ENCODE results near the gene AK6.
"Not testable (repeated sequence)": the region's sequence is repeated elsewhere in the genome, so short reads cannot be mapped to it uniquely, and the experiment has no call there.

AK6 gene

DNA sequence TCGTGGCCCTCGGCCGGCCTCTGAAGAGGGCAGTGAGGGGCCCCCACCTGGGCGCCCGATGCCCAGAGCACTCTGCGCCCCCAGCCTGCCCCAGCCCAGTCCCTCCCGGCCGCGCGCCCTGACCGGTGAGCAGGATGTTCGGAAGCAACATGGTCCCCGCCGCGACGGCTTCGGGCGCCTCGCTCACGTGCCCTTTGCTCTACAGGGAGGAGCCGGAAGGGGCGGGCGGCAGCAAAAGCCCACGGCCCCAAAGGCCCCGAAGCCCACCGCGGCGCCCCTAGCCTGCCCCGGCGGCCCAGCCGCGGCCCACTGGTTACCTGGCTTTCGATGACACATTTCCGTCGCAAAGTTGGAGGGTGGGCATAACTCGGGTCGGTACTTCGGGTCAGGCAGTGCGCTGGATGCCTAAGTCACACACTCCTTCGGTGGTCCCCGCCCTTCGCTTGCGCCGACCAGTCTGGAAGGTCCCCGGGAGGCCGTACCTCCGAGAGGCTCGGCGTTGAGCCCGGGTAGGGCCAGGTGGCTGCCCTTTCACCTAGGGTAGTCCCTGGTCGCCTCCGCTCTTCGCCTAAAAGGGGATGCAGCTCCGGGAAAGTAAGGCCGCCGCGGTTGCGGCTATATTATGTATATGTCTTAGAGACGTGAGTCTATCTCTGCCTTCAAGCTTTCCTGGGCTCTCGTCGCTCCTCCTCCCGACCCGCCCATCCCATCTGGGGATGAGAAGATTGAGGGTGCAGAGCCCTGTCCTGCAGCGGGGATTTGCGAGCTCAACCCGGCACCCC lies at the start of gene AK6, which contains the start of the genes RAD17 and TAF9:
Gene AK6 (minus strand): TSS at position 181 of the 782 bp plus-strand sequence. CDS start 30 bp downstream, at position 151.
Gene RAD17 (plus strand): TSS at position 479 of the 782 bp plus-strand sequence. CDS start 2,391 bp downstream, outside the sequence.
Gene TAF9 (minus strand): TSS at position 181 of the 782 bp plus-strand sequence. CDS start 3,783 bp downstream, outside the sequence.
- peak; percentile 92 for DNase-seq

- DNase-seq: no peak
These were observed 49.2 kb upstream of the AK6 start for GRCh38 chr5:69418554-69418953.

DNA sequence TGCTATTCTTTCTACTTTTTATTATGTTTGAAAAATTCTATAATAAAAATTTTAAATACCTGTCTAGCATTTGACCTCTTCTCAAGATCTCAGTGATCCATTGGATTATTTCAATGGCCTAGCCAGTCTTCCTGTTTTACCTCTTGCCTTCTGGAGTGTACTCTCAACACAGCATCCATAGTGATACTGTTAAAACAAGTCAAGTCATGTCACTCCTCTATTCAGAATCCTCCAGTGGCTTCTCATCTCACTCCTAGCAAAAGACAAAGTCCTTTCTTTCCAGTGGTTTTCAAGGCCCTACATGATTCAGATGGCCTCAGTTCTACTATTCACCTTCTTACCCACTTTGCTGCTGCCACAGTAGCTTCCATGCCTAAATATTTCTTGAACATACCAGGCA lies 47.4 kb upstream of the AK6 start:
- no peak for DNase-seq

DNA sequence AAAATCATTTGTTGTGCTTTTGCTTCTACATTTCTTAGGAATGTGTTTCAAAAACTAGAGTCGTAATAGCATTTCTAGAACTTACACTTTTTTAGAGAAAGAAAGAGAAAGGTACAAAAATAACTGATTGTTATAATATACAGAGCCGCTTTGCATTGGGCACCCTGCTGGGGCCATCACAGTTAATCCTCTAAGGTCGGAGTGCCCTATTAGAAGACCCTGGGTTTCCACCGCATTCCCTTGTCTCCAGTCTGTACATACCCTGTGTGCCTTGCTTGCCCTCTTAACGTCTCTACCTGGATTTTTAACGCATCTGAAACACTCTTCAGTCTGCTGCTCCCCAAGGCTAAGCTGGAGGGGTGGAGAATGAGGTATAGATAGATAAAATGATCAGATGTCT lies 46.9 kb upstream of the AK6 start:
- no peak for DNase-seq

DNA sequence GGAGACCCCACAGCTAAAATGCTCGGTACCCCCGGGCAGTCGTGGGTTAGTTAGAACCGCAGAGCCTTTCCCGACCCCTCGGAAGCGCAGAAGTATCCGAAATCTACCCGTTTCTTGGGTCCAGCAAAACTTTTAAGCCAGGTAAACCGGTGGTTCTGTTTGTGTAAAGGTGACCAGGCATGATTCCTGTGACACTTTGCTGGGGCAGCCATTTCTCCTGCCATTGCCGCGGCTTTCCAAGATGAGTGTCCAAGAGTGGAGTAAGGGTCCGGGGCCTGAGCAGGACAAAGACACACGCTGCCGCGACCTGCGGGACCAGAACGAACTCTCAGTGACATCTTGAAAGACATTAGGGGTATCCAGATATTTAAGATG lies 46.3 kb upstream of the AK6 start:
- no peak for DNase-seq

DNA sequence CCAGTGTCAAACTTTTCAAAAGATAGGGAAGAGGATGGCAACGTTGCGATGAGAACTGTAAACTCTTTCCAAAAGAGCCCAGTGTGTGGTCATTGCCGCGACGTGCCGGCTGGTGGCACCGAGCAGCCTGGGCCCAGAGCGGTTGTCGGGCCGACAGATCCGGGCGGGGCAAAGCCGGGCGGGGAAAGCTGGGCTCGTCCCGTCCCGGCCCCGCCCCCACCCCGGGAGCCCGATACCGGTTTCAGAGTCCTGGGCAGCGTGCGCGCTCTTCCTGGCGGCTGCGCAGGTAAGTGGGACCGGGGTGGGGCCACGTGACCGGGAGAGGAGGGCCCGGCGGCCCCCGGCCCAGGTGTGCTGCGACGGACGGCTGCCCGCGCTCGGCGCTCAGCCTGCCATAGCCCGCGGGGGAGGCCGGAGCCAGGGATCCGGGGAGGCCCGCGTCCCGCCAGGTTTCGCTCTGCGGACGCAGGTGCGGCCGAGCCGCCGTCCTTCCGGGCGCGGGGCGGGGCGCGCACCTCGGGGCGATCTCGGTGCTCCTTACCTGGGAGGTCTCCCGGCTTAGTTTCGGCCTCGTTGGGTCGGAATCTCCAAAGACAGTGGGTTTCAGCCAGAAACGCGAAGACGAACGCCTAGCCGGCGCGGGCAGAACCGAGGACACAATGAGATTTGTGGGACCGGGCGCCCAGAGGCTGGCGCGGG lies 45.7 kb upstream of the AK6 start, which contains the start of gene MARVELD2:
Gene MARVELD2 (plus strand): TSS at position 232 of the 699 bp plus-strand sequence. CDS start 4,270 bp downstream, outside the sequence.
- peak; percentile 17 for DNase-seq

- DNase-seq: no peak
These were observed 35.5 kb upstream of the AK6 start for GRCh38 chr5:69404659-69405330.

DNA sequence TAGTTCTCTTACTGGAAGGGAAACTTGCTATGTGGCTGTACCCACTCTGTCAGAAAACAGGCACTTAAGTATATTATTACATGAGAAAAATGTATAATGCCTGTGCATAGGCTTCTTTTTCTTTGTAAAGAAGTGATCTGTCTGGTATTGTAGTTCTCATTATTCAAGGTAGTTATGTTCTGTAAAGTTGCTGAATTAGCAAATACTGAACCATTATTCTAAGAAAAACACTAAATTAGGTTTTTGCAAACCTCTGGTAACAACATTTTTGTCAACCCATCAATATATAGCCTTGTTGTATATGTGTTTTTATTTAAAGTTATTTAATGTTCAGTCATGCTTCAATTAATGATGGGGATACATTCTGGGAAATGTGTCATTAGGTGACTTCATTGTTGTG lies 9.1 kb upstream of the AK6 start:
- DNase-seq: no peak

GRCh38 chr5:69374911-69375446 lies 5.7 kb upstream of the AK6 start:
- no peak for DNase-seq

- DNase-seq: no peak
These were observed 3.1 kb upstream of the AK6 start for GRCh38 chr5:69372394-69372793.

GRCh38 chr5:69370335-69370734 lies 1.0 kb upstream of the AK6 start:
- DNase-seq: not testable (repeated sequence)

- peak; percentile 39 for DNase-seq
These were observed 621 bp downstream of the AK6 start for GRCh38 chr5:69368458-69369339.

GRCh38 chr5:69367697-69368279 lies 1.5 kb downstream of the AK6 start:
- DNase-seq: no peak

- DNase-seq: peak; percentile 6
These were observed 4.5 kb downstream of the AK6 start for GRCh38 chr5:69364850-69365249.

DNA sequence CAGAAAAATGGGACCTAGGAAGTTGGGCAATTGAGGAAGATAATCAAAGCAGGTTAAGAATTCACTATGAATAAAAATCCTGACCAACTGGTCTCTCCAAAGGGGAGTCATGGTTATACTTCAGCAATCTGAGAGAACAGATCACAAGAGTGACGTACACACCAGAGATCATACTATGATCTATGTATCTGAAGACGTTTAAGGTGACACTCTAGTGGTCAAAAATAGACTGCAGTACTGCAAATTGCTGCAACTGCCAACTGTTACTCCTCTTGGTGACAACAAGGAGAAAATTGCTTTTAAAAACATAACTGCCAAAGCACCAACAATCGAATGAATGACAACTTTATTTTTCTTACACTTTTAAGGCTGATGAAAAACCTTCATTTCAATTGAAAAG lies 4.9 kb downstream of the AK6 start:
- peak; percentile 46 for DNase-seq

DNA sequence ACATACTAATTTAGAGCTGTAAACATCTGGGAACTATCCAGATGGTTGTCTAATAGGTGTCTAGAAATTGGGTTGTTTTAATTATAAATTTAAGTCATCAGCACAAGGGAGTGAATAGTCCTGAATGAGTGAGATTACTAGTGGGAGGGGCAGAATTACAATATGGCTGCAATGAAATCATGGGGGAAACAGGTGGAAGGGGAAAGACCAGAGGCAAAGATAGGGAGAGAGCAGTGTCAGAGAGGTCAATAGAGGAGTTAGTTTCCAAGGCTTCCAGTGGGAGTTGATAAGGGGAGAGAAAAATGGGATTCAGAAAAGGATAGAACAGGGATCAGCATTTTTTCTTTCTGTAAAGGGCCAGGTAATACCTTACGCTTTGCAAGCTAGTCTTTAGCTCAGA lies 8.9 kb downstream of the AK6 start:
- DNase-seq: no peak

DNA sequence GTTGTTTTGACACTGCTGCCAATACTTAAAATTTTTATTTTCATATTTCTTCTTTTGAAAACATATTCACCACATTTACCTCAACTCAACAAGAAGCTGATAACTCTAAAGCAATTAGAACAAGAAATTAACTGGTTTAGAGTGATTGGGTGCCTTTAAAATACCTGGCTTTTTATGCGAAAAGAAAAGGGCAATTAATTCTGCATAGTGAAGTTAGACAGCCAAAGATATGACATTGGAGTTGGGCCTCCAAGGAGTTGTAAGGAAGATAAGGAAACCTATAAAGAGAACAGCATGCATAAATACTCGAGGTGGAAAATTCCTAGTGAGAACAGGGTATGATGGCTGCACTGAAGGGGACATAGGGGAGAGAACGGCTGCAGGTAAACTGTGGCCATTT lies 9.6 kb downstream of the AK6 start:
- no peak for DNase-seq

GRCh38 chr5:69350664-69351063 lies 18.7 kb downstream of the AK6 start:
- DNase-seq: no peak

DNA sequence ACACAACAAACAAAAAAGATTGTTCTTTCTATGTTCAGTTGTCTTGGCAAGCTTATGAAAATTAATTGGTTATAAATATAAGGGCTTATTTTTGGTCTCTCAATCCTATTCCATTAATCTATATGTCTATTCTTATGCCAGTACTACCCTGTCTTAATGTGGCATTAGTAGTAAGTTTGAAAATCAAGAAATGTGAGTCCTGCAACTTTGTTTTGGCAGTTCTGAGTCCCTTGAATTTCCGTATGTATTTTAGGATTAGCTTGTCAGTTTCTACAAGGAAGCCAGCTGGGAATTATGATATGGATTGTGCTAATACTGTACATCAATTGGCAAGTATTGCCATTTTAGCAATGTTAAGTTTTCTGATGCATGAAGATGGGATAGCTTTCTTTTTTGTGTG lies 26.2 kb downstream of the AK6 start:
- no peak for DNase-seq

DNA sequence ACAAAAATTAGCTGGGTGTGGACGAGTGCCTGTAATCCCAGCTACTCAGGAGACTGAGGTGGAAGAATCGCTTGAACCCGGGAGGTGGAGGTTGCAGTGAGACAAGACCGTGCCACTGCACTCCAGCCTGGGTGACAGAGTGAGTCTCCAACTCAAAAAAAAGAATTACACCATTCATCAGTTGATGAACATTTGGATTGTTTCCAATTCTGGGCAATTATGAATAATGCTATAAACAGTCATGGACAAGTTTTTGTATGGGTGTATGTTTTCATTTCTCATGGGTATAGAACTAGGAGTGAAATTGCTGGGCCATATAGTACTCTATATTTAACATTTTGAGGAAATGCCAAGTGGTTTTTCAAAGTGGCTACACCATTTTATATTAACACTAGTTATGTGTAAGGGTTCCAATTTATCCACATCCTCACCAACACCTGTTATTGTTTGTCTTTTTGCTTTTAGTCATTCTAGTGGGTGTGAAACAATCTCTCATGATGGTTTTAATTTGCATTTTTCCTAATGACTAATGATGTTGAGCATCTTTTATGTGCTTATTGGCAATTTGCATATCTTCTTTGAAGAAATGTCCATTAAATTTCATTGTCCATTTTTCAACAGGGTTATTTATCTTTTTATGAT lies 27.7 kb downstream of the AK6 start:
- DNase-seq: no peak

GRCh38 chr5:69335341-69335935 lies 33.9 kb downstream of the AK6 start:
- DNase-seq: no peak
